ENCODE data around the gene MYO1D. TPM values are rescaled to one million over a fixed set of nuclear protein-coding genes. Genes with fewer than 3 reads are reported as not detected.

The MYO1D gene
- polyA plus RNA-seq, 1 donor, result 66.8 TPM

DNA sequence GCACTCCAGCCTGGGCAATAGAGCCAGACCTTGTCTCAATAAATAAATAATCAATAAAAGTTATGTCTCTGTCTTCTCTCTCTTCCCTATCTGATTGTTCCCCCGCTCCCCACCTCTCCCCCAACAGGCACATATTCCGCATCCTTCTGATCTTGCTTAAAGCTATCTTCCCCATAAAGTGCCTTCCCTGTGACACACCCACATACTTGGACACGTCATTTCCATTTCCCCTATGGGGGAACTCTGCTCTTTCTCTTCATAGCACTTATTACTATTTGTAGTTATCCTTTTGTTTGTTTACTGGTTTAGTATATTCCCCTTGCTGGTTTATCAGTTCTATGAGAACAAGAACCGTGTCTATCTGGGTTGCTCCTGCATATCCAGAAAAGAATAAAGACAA lies 14.9 kb downstream of the MYO1D start:
- Histone ChIP-seq H3K27me3 (ENCODE audit: control insufficient read depth, insufficient read depth, low read length) (no peaks in the 10 kb centered on the region), H3K36me3 (ENCODE audit: control insufficient read depth, insufficient read depth, low read length) (no peaks in the 10 kb centered on the region), H3K4me3 (ENCODE audit: low read length) (no peak overlapping the region), H3K27ac (ENCODE audit: low read length) (no peak overlapping the region), H3K9me3 (ENCODE audit: control insufficient read depth, low read depth, low read length) (no peaks in the 10 kb centered on the region), H3K4me1 (ENCODE audit: control insufficient read depth, insufficient read depth, low read length) (no peaks in the 10 kb centered on the region)
- no peak for DNase-seq
- WGBS (ENCODE audit: insufficient coverage, low lambda C conversion rate), result 90% methylated on average over 2 of the region's 4 CpGs

DNA sequence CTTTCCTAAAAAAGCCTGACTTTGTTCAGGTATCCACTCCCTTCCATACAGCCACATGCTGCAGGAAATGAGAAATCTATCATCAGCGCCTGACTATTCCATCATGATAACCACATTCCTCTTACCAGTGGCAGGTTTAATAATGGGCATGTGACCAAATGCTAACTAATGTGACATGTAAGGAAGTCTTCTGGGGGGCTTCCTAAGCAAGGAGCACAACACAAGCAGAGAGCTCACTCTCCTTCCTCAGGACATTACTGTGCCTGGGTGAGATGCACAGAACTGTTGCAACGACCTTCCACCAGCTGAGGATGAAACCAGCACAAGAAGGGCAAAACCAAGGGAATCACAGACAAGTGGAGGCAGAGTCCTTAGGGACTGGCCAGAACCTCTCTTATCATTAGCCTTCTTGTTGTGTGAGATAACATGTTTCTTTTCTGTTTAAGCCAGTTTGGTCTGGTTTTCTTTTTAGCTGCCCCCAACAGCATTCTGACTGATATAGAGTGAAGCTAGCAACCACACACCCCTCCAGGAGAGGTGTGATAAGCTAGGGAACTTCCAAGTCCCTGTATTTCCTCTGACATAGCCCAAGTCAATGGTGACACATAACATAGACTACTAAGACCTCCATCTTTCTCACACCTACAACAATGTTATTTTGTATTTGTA lies 16.9 kb downstream of the MYO1D start:
- DNase-seq, result no peak
- no peaks in the 10 kb centered on the region for H3K36me3 ChIP-seq (ENCODE audit: control insufficient read depth, insufficient read depth, low read length)
- H3K27ac ChIP-seq (ENCODE audit: low read length), result no peak overlapping the region
- H3K4me1 ChIP-seq (ENCODE audit: control insufficient read depth, insufficient read depth, low read length), result peaks cover 8% of the 10 kb centered on the region
- H3K4me3 ChIP-seq (ENCODE audit: low read length), result no peak overlapping the region
- no CpG with 5 or more reads among the region's 2 CpGs for WGBS (ENCODE audit: insufficient coverage, low lambda C conversion rate)
- no peaks in the 10 kb centered on the region for H3K27me3 ChIP-seq (ENCODE audit: control insufficient read depth, insufficient read depth, low read length)
- no peaks in the 10 kb centered on the region for H3K9me3 ChIP-seq (ENCODE audit: control insufficient read depth, low read depth, low read length)

DNA sequence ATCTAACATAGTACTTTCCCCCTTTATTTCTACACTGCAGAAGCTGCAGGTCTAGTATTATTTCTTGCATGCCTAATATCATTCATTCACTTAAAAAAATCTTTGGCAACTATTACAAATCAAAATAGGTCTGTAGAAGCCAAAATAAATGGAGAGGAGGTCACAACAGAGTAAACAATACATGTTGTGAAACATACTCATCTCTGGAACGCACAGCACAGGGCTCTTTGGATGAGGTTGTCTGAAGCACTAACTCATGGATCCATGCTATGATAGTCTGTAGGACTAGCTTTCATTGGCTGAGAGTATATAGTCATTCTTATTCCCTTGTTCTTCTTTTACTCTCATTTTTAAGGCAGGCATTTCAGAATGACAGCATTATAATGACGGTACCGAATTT lies 21.3 kb downstream of the MYO1D start:
- WGBS (ENCODE audit: insufficient coverage, low lambda C conversion rate), result 100% methylated on average over 2 of the region's 3 CpGs
- H3K4me1 ChIP-seq (ENCODE audit: control insufficient read depth, insufficient read depth, low read length), result peaks cover 20% of the 10 kb centered on the region
- H3K36me3 ChIP-seq (ENCODE audit: control insufficient read depth, insufficient read depth, low read length), result no peaks in the 10 kb centered on the region
- no peaks in the 10 kb centered on the region for H3K9me3 ChIP-seq (ENCODE audit: control insufficient read depth, low read depth, low read length)
- peak overlapping the region; percentile 75 for H3K27ac ChIP-seq (ENCODE audit: low read length)
- no peak overlapping the region for H3K4me3 ChIP-seq (ENCODE audit: low read length)
- no peak for DNase-seq
- no peaks in the 10 kb centered on the region for H3K27me3 ChIP-seq (ENCODE audit: control insufficient read depth, insufficient read depth, low read length)

DNA sequence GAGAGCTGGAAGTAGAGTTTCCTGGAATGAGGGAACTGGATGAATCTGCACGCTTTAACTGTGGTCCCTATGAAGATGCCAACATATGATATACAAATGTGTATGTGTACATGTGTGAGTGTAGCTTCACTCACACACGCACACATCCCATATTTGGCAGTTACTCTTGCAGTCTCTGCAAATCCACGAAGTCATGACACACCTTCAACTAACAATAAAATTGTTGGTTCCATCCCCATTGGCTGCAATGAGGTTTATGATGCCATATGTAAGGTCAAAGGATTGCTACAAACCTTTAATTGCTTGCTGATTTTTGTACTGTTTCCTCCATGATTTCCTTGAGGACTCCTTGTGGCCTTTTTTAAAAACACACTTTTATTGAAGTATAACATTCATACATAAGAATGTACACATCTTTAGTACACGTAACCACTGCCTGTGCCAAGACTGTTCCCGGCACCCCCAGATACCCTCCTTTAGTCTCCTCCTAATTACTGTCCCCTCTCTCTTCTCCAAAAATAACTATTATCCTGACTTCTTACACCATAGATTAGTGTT lies 22.0 kb downstream of the MYO1D start:
- H3K4me3 ChIP-seq (ENCODE audit: low read length), result peak overlapping the region; percentile 4
- peak; percentile 60 to 89 for DNase-seq
- H3K9me3 ChIP-seq (ENCODE audit: control insufficient read depth, low read depth, low read length), result no peaks in the 10 kb centered on the region
- 62% methylated on average over 2 of the region's 5 CpGs for WGBS (ENCODE audit: insufficient coverage, low lambda C conversion rate)
- no peaks in the 10 kb centered on the region for H3K27me3 ChIP-seq (ENCODE audit: control insufficient read depth, insufficient read depth, low read length)
- H3K27ac ChIP-seq (ENCODE audit: low read length), result peak overlapping the region; percentile 75
- H3K4me1 ChIP-seq (ENCODE audit: control insufficient read depth, insufficient read depth, low read length), result peaks cover 20% of the 10 kb centered on the region
- H3K36me3 ChIP-seq (ENCODE audit: control insufficient read depth, insufficient read depth, low read length), result no peaks in the 10 kb centered on the region

DNA sequence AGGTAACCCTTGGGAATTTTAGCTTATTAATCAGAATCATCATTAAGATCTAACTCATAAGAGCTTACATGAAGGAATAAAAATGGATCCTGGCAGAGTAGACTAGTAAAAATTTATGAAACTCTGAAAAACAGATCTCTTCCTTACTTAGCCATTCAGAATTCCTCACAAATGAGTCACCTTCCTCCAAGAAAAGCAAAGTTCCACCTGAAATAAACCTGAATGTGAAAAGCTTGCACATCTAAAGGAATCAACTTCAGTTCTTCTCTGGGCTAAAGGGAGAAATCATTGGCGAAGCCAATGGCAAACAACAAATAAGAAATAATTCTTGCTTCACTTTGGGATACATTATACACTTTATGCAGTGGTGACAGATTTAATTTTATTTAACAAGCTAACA lies 22.7 kb downstream of the MYO1D start:
- peak overlapping the region; percentile 4 for H3K4me3 ChIP-seq (ENCODE audit: low read length)
- H3K36me3 ChIP-seq (ENCODE audit: control insufficient read depth, insufficient read depth, low read length), result no peaks in the 10 kb centered on the region
- H3K9me3 ChIP-seq (ENCODE audit: control insufficient read depth, low read depth, low read length), result no peaks in the 10 kb centered on the region
- H3K27me3 ChIP-seq (ENCODE audit: control insufficient read depth, insufficient read depth, low read length), result no peaks in the 10 kb centered on the region
- peak in 1 of 2 donors; percentile 51 for DNase-seq
- peaks cover 20% of the 10 kb centered on the region for H3K4me1 ChIP-seq (ENCODE audit: control insufficient read depth, insufficient read depth, low read length)
- WGBS (ENCODE audit: insufficient coverage, low lambda C conversion rate), result no CpG with 5 or more reads among the region's 1 CpG
- peak overlapping the region; percentile 75 for H3K27ac ChIP-seq (ENCODE audit: low read length)

DNA sequence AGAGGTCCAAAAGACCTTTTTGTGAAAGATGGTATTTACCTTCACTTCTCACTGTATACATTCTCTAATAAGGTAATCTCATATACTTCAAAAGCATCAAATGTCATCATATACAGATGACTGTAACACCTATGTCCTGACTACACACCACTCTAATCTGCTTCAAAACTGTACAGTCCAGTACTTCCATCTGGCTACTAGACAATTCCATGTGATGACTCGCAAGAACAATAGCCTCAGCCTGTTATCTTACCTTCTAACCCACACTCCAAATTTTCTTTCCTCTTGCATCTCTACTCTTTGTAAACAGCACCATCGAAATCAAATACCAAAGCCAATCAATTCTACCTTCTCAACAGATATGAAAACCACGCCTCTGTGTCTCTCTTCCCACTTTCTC lies 24.1 kb downstream of the MYO1D start:
- H3K4me3 ChIP-seq (ENCODE audit: low read length), result no peak overlapping the region
- peaks cover 24% of the 10 kb centered on the region for H3K4me1 ChIP-seq (ENCODE audit: control insufficient read depth, insufficient read depth, low read length)
- WGBS (ENCODE audit: insufficient coverage, low lambda C conversion rate), result 69% methylated on average over 2 of the region's 3 CpGs
- H3K9me3 ChIP-seq (ENCODE audit: control insufficient read depth, low read depth, low read length), result no peaks in the 10 kb centered on the region
- no peak for DNase-seq
- H3K27me3 ChIP-seq (ENCODE audit: control insufficient read depth, insufficient read depth, low read length), result no peaks in the 10 kb centered on the region
- H3K36me3 ChIP-seq (ENCODE audit: control insufficient read depth, insufficient read depth, low read length), result no peaks in the 10 kb centered on the region
- no peak overlapping the region for H3K27ac ChIP-seq (ENCODE audit: low read length)

DNA sequence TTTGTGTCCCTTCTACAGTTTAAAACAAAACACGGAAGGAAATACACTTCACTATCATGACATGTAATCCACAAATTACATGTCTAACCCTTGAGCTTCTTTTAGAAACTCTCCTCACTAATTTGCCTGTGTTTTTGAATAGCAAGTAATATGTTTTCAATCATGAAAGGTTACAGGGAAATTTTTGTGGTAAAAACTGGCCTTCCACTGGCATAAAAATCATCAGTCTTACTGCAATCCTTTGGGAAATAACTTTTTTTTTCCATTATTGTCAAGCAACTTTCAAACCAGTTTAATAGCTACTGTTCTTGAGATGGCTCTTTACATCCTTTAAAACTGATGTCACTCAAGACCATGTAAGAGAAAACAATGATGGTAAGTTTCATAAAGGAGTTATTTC lies 27.0 kb downstream of the MYO1D start:
- Histone ChIP-seq H3K4me1 (ENCODE audit: control insufficient read depth, insufficient read depth, low read length) (peaks cover 20% of the 10 kb centered on the region), H3K9me3 (ENCODE audit: control insufficient read depth, low read depth, low read length) (no peaks in the 10 kb centered on the region), H3K4me3 (ENCODE audit: low read length) (no peak overlapping the region), H3K36me3 (ENCODE audit: control insufficient read depth, insufficient read depth, low read length) (no peaks in the 10 kb centered on the region), H3K27ac (ENCODE audit: low read length) (no peak overlapping the region), H3K27me3 (ENCODE audit: control insufficient read depth, insufficient read depth, low read length) (no peaks in the 10 kb centered on the region)
- 100% methylated on average over 1 of the region's 1 CpG for WGBS (ENCODE audit: insufficient coverage, low lambda C conversion rate)
- no peak for DNase-seq

DNA sequence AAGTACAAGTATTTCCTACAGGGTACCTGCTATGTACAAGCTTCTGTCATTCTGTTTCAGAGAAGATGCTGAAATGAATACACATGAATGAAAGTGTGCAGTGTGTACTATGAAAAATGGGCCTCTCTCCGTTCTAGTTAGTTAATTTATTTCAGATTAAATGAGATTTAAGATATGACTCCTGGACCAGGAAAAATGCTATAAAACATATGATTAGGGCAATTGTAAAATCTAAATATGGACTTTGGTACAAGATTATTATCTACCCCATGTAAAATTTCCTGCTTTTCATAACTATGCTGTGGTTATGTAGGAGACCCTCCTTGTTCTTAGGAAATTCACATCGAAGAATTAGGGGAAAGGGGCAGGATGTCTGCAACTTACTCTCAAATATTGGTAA lies 28.9 kb downstream of the MYO1D start:
- DNase-seq, result peak in 1 of 2 donors; percentile 17
- Histone ChIP-seq H3K27ac (ENCODE audit: low read length) (no peak overlapping the region), H3K4me3 (ENCODE audit: low read length) (no peak overlapping the region), H3K4me1 (ENCODE audit: control insufficient read depth, insufficient read depth, low read length) (peaks cover 9% of the 10 kb centered on the region), H3K9me3 (ENCODE audit: control insufficient read depth, low read depth, low read length) (no peaks in the 10 kb centered on the region), H3K27me3 (ENCODE audit: control insufficient read depth, insufficient read depth, low read length) (no peaks in the 10 kb centered on the region), H3K36me3 (ENCODE audit: control insufficient read depth, insufficient read depth, low read length) (no peaks in the 10 kb centered on the region)
- no CpG with 5 or more reads among the region's 2 CpGs for WGBS (ENCODE audit: insufficient coverage, low lambda C conversion rate)

DNA sequence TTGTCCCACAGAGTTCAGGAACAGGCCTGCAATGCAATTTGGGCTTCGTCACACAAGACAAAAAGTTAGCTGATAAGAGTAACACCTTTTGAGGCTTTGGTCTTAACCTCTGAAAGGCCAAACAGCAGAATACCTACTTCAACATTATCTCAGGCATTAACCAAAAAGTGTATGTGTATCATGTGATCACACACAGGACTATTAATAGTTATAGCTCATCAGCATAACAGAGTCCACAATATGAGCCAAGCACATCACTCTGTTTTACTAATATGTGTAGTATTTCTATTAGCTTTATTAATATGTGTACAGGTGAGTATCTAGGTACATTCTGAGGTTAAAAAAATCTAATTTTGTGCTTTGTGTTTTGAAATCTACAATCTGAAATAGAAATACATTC lies 30.8 kb downstream of the MYO1D start:
- Histone ChIP-seq H3K9me3 (ENCODE audit: control insufficient read depth, low read depth, low read length) (no peaks in the 10 kb centered on the region), H3K4me3 (ENCODE audit: low read length) (no peak overlapping the region), H3K4me1 (ENCODE audit: control insufficient read depth, insufficient read depth, low read length) (peaks cover 9% of the 10 kb centered on the region), H3K27ac (ENCODE audit: low read length) (no peak overlapping the region), H3K36me3 (ENCODE audit: control insufficient read depth, insufficient read depth, low read length) (no peaks in the 10 kb centered on the region), H3K27me3 (ENCODE audit: control insufficient read depth, insufficient read depth, low read length) (no peaks in the 10 kb centered on the region)
- 100% methylated on average over 1 of the region's 1 CpG for WGBS (ENCODE audit: insufficient coverage, low lambda C conversion rate)
- no peak for DNase-seq

DNA sequence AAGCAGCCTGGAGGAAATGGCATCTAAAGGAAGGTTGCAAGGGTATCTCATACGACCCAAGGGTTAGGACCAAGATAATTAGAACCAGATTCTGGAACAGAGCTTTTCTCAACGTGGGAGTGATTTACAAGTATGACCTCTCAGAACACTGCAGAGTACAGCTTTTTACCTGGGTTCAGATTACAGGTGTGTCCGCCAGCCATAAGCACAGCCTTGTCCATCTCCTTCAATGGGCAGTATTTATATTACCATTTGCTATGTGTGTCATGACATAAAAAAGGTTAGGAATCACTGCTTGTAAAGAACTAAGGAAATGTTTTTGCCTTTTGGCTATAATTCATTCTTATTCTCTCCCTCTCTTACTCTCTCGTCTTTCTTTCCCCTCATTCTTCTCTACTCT lies 36.7 kb downstream of the MYO1D start:
- no peak overlapping the region for H3K27ac ChIP-seq (ENCODE audit: low read length)
- DNase-seq, result no peak
- no peaks in the 10 kb centered on the region for H3K36me3 ChIP-seq (ENCODE audit: control insufficient read depth, insufficient read depth, low read length)
- no peaks in the 10 kb centered on the region for H3K27me3 ChIP-seq (ENCODE audit: control insufficient read depth, insufficient read depth, low read length)
- no peak overlapping the region for H3K4me3 ChIP-seq (ENCODE audit: low read length)
- H3K4me1 ChIP-seq (ENCODE audit: control insufficient read depth, insufficient read depth, low read length), result no peaks in the 10 kb centered on the region
- 88% methylated on average over 1 of the region's 4 CpGs for WGBS (ENCODE audit: insufficient coverage, low lambda C conversion rate)
- no peaks in the 10 kb centered on the region for H3K9me3 ChIP-seq (ENCODE audit: control insufficient read depth, low read depth, low read length)

DNA sequence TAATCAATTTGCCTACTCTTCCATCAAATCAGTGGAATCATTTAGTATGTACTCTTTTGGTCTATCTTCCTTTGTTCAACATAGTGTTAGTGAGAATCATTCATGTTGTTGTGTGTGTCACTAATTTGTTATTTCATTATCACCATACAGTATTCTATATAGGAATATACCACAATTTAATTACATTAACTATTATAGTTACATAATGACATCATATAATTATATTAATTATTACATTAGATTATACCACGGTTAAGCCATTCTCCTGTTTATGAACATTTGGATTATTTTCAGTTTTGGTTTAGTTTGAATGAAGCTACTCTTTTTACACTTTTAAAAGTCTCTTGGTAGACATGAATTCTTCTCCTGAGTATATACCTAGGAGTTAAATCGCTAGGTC lies 40.4 kb downstream of the MYO1D start:
- no CpG with 5 or more reads among the region's 2 CpGs for WGBS (ENCODE audit: insufficient coverage, low lambda C conversion rate)
- Histone ChIP-seq H3K4me3 (ENCODE audit: low read length) (no peak overlapping the region), H3K36me3 (ENCODE audit: control insufficient read depth, insufficient read depth, low read length) (no peaks in the 10 kb centered on the region), H3K27ac (ENCODE audit: low read length) (no peak overlapping the region), H3K4me1 (ENCODE audit: control insufficient read depth, insufficient read depth, low read length) (no peaks in the 10 kb centered on the region), H3K27me3 (ENCODE audit: control insufficient read depth, insufficient read depth, low read length) (no peaks in the 10 kb centered on the region), H3K9me3 (ENCODE audit: control insufficient read depth, low read depth, low read length) (no peaks in the 10 kb centered on the region)
- no peak for DNase-seq

Measured in large intestine (tissue), 3 donors.